ENCODE results near the gene CBFA2T3. TPM values are rescaled to one million over a fixed set of nuclear protein-coding genes. Genes with fewer than 3 reads are reported as not detected.

The CBFA2T3 gene
- total RNA-seq, 1 donor from 2014 or later: 1.9 TPM

GRCh38 chr16:88856828-88857727 lies 119.9 kb downstream of the CBFA2T3 start, which contains the start of the genes GALNS and TRAPPC2L:
GALNS (minus strand) TSS chr16:88856947; CDS start chr16:88856877, 70 bp downstream.
TRAPPC2L (plus strand) TSS chr16:88857127; CDS start chr16:88857151, 24 bp downstream.
- DNase-seq: peak; percentile 97

- no peak for DNase-seq
Observed at GRCh38 chr16:88856122-88856827, 120.7 kb downstream of the CBFA2T3 start.

- no peak for DNase-seq
Observed at GRCh38 chr16:88855736-88856121, 121.3 kb downstream of the CBFA2T3 start.

GRCh38 chr16:88855176-88855575 lies 121.8 kb downstream of the CBFA2T3 start:
- no peak for DNase-seq

- DNase-seq: no peak
Observed at GRCh38 chr16:88854306-88855111, 122.5 kb downstream of the CBFA2T3 start.

- no peak for DNase-seq
Observed at GRCh38 chr16:88853325-88853941, 123.6 kb downstream of the CBFA2T3 start.

GRCh38 chr16:88851616-88852015 lies 125.4 kb downstream of the CBFA2T3 start:
- no peak for DNase-seq

GRCh38 chr16:88850531-88851199 lies 126.3 kb downstream of the CBFA2T3 start:
- no peak for DNase-seq

- DNase-seq: no peak
Observed at GRCh38 chr16:88848557-88848956, 128.4 kb downstream of the CBFA2T3 start.

- DNase-seq: no peak
Observed at GRCh38 chr16:88847654-88848053, 129.4 kb downstream of the CBFA2T3 start.

- DNase-seq: no peak
Observed at GRCh38 chr16:88846088-88846487, 130.9 kb downstream of the CBFA2T3 start.

GRCh38 chr16:88844419-88845036 lies 132.5 kb downstream of the CBFA2T3 start:
- DNase-seq: no peak

- DNase-seq: no peak
Observed at GRCh38 chr16:88843256-88843655, 133.8 kb downstream of the CBFA2T3 start.

GRCh38 chr16:88842806-88843205 lies 134.2 kb downstream of the CBFA2T3 start:
- no peak for DNase-seq

GRCh38 chr16:88842308-88842756 lies 134.7 kb downstream of the CBFA2T3 start:
- no peak for DNase-seq

GRCh38 chr16:88841521-88842307 lies 135.3 kb downstream of the CBFA2T3 start:
- no peak for DNase-seq

GRCh38 chr16:88840600-88841215 lies 136.3 kb downstream of the CBFA2T3 start:
- DNase-seq: no peak

GRCh38 chr16:88839745-88840599 lies 137.0 kb downstream of the CBFA2T3 start:
- no peak for DNase-seq

Measured in occipital lobe (tissue), 2 donors.